ENCODE results near the gene C10orf90.

The C10orf90 gene

GRCh38 chr10:126461289-126461940, 209.1 kb downstream of the C10orf90 start:
- no peak for DNase-seq (ENCODE audit: low read depth, low spot score)

GRCh38 chr10:126459878-126460481, 210.5 kb downstream of the C10orf90 start:
- DNase-seq (ENCODE audit: low read depth, low spot score), result no peak

- no peak for DNase-seq (ENCODE audit: low read depth, low spot score)
Observed at GRCh38 chr10:126459032-126459831, 211.3 kb downstream of the C10orf90 start.

- no peak for DNase-seq (ENCODE audit: low read depth, low spot score)
Observed at GRCh38 chr10:126458466-126458865, 212.0 kb downstream of the C10orf90 start.

GRCh38 chr10:126456632-126457031, 213.9 kb downstream of the C10orf90 start:
- DNase-seq (ENCODE audit: low read depth, low spot score), result no peak

- DNase-seq (ENCODE audit: low read depth, low spot score), result no peak
Observed at GRCh38 chr10:126455766-126456405, 214.6 kb downstream of the C10orf90 start.

- DNase-seq (ENCODE audit: low read depth, low spot score), result no peak
Observed at GRCh38 chr10:126455036-126455765, 215.3 kb downstream of the C10orf90 start.

GRCh38 chr10:126454045-126454751, 216.3 kb downstream of the C10orf90 start:
- DNase-seq (ENCODE audit: low read depth, low spot score), result no peak

GRCh38 chr10:126452245-126452644, 218.2 kb downstream of the C10orf90 start:
- no peak for DNase-seq (ENCODE audit: low read depth, low spot score)

- no peak for DNase-seq (ENCODE audit: low read depth, low spot score)
Observed at GRCh38 chr10:126448091-126448490, 222.4 kb downstream of the C10orf90 start.

GRCh38 chr10:126439942-126440341, 230.6 kb downstream of the C10orf90 start:
- no peak for DNase-seq (ENCODE audit: low read depth, low spot score)

- DNase-seq (ENCODE audit: low read depth, low spot score), result no peak
Observed at GRCh38 chr10:126438407-126438783, 232.1 kb downstream of the C10orf90 start.

GRCh38 chr10:126437635-126438406, 232.7 kb downstream of the C10orf90 start:
- DNase-seq (ENCODE audit: low read depth, low spot score), result no peak

GRCh38 chr10:126434235-126434634, 236.3 kb downstream of the C10orf90 start:
- DNase-seq (ENCODE audit: low read depth, low spot score), result no peak

GRCh38 chr10:126433351-126433750, 237.1 kb downstream of the C10orf90 start:
- DNase-seq (ENCODE audit: low read depth, low spot score), result no peak

- DNase-seq (ENCODE audit: low read depth, low spot score), result no peak
Observed at GRCh38 chr10:126432507-126432906, 238.0 kb downstream of the C10orf90 start.

- DNase-seq (ENCODE audit: low read depth, low spot score), result no peak
Observed at GRCh38 chr10:126431816-126432215, 238.7 kb downstream of the C10orf90 start.

- no peak for DNase-seq (ENCODE audit: low read depth, low spot score)
Observed at GRCh38 chr10:126430512-126430911, 240.0 kb downstream of the C10orf90 start.

GRCh38 chr10:126429275-126429674, 241.2 kb downstream of the C10orf90 start:
- DNase-seq (ENCODE audit: low read depth, low spot score), result no peak

GRCh38 chr10:126425489-126426065, 244.9 kb downstream of the C10orf90 start:
- DNase-seq (ENCODE audit: low read depth, low spot score), result no peak

Data from activated CD4-positive, CD25-positive, alpha-beta regulatory T cell treated with anti-CD3 and anti-CD28 coated beads, Interleukin-2, amount 50 U/mL, for 16 hours (primary cell).